Liver (tissue), 9 donors: ENCODE measurements around the gene ZSCAN5B. TPM values are rescaled to one million over a fixed set of nuclear protein-coding genes. Genes with fewer than 3 reads are reported as not detected.

Experiments used
- DNase-seq: peaks from one replicate; pipeline ENCODE4 v3.0.0-alpha.2; 2017; ENCODE audit warnings: low spot score
- H3K27ac ChIP-seq, 2 donors: one replicate each; pipeline ENCODE4 v1.7.0; 2013; ENCODE audit warnings: inconsistent platforms in 2 of 2, low read length in 2 of 2, control low read depth in 1 of 2, low read depth in 1 of 2, mild to moderate bottlenecking in 1 of 2
- H3K27me3 ChIP-seq, 4 donors: one replicate each; pipeline versions ENCODE4 v1.6.1 to v1.7.0; 2013; ENCODE audit warnings: low read length in 3 of 4, inconsistent platforms in 1 of 4, mild to moderate bottlenecking in 1 of 4, moderate library complexity in 1 of 4; ENCODE audit not compliant: control insufficient read depth in 4 of 4, insufficient read depth in 4 of 4
- H3K36me3 ChIP-seq, 4 donors: one replicate each; pipeline versions ENCODE4 v1.6.1 to v1.7.0; 2013; ENCODE audit warnings: low read length in 3 of 4, mild to moderate bottlenecking in 3 of 4, low read depth in 1 of 4, moderate library complexity in 1 of 4; ENCODE audit not compliant: control insufficient read depth in 4 of 4, insufficient read depth in 3 of 4
- H3K4me1 ChIP-seq, 4 donors: one replicate each; pipeline versions ENCODE4 v1.6.1 to v1.7.0; 2013; ENCODE audit warnings: low read length in 3 of 4, mild to moderate bottlenecking in 3 of 4, moderate library complexity in 1 of 4; ENCODE audit not compliant: control insufficient read depth in 4 of 4, insufficient read depth in 4 of 4
- H3K4me3 ChIP-seq, 3 donors: one replicate each; pipeline versions ENCODE4 v1.6.1 to v1.7.0; 2013; ENCODE audit warnings: low read length in 3 of 3, control low read depth in 1 of 3, low read depth in 1 of 3, mild to moderate bottlenecking in 1 of 3
- H3K9ac ChIP-seq, 2 donors: one replicate each; pipeline ENCODE4 v1.7.0; 2013; ENCODE audit warnings: low read length in 2 of 2, mild to moderate bottlenecking in 2 of 2, moderate library complexity in 2 of 2, control low read depth in 1 of 2, low read depth in 1 of 2
- H3K9me3 ChIP-seq, 4 donors: one replicate each; pipeline versions ENCODE4 v1.6.1 to v1.7.0; 2013; ENCODE audit warnings: low read length in 3 of 4; ENCODE audit not compliant: control insufficient read depth in 4 of 4
- ATF3 ChIP-seq: IDR thresholded peaks from 2 replicates; pipeline ENCODE4 v1.6.1; 2016; ENCODE audit warnings: antibody characterized with exemption
- CTCF ChIP-seq: fragments of 150-350 bp; IDR thresholded peaks from 2 replicates; pipeline ENCODE4 v1.5.1; 2017; ENCODE audit warnings: improper control_type of control experiment, low read depth, low read length; ENCODE audit not compliant: missing input control
- EGR1 ChIP-seq, 2 donors: IDR thresholded peaks; 2 replicates each; pipeline ENCODE4 v1.6.1; 2016 to 2018; ENCODE audit warnings: antibody characterized with exemption in 2 of 2, low read depth in 2 of 2
- FOXA1 ChIP-seq: IDR thresholded peaks from 2 replicates; pipeline ENCODE4 v1.6.1; 2016; ENCODE audit warnings: antibody characterized with exemption
- FOXA2 ChIP-seq: IDR thresholded peaks from 2 replicates; pipeline ENCODE4 v1.6.1; 2016; ENCODE audit warnings: antibody characterized with exemption
- GABPA ChIP-seq, 2 donors: IDR thresholded peaks in 1 of 2; conservative IDR thresholded peaks in 1 of 2; 2 replicates each; pipeline ENCODE4 v1.6.1; 2016; ENCODE audit warnings: antibody characterized with exemption in 2 of 2, mild to moderate bottlenecking in 1 of 2, moderate library complexity in 1 of 2
- HNF4A ChIP-seq, 2 donors: conservative IDR thresholded peaks; 2 replicates each; pipeline ENCODE4 v1.6.1; 2016; ENCODE audit warnings: antibody characterized with exemption in 2 of 2, mild to moderate bottlenecking in 2 of 2
- HNF4G ChIP-seq: IDR thresholded peaks from 2 replicates; pipeline ENCODE4 v1.6.1; 2016; ENCODE audit warnings: antibody characterized with exemption
- JUND ChIP-seq, 2 donors: IDR thresholded peaks; 2 replicates each; pipeline ENCODE4 v1.6.1; 2016; ENCODE audit warnings: antibody characterized with exemption in 2 of 2
- MAX ChIP-seq: IDR thresholded peaks from 2 replicates; pipeline ENCODE4 v1.6.1; 2016; ENCODE audit warnings: antibody characterized with exemption
- NR2F2 ChIP-seq: IDR thresholded peaks from 2 replicates; pipeline ENCODE4 v1.6.1; 2016; ENCODE audit warnings: antibody characterized with exemption
- RAD21 ChIP-seq, 2 donors: IDR thresholded peaks; 2 replicates each; pipeline ENCODE4 v1.6.1; 2016; ENCODE audit warnings: antibody characterized with exemption in 2 of 2, mild to moderate bottlenecking in 2 of 2
- REST ChIP-seq: IDR thresholded peaks from 2 replicates; pipeline ENCODE4 v1.6.1; 2016; ENCODE audit warnings: antibody characterized with exemption, mild to moderate bottlenecking
- TAF1 ChIP-seq: conservative IDR thresholded peaks from 2 replicates; pipeline ENCODE4 v1.6.1; 2016; ENCODE audit warnings: antibody characterized with exemption, mild to moderate bottlenecking
- YY1 ChIP-seq: IDR thresholded peaks from 2 replicates; pipeline ENCODE4 v1.6.1; 2016; ENCODE audit warnings: antibody characterized with exemption, mild to moderate bottlenecking
- ZBTB33 ChIP-seq: IDR thresholded peaks from 2 replicates; pipeline ENCODE4 v1.6.1; 2016; ENCODE audit warnings: antibody characterized with exemption
- WGBS: extraction: QIAGEN DNeasy Blood & Tissue Kit; methylation state at CpG from one replicate; pipeline ENCODE4 v1.1.7; 2013; 5-methylcytosine and 5-hydroxymethylcytosine counted together
- polyA plus RNA-seq, 2 donors: library from polyadenylated mRNA; stranded (reverse) in 1 of 2; unstranded in 1 of 2; fragments of 200-250 nt in 1 of 2; fragments of >200 nt in 1 of 2; fragmentation: Nextera tagmentation in 1 of 2; extraction: Ambion mirVana in 1 of 2; gene quantifications; one replicate each; pipeline versions ENCODE4 v1.2.1 to v1.2.3, GENCODE V29; 2013 to 2015
- total RNA-seq, 2 donors: library from RNA; depleted of rRNA; stranded (reverse); fragments of >200 nt; gene quantifications; one replicate each; pipeline ENCODE4 v1.2.3, GENCODE V29; 2014
- donor health status: healthy.
- donor health status: healthy.
- donor health status: healthy.
- donor health status: healthy.
- donor health status: healthy.

Gene ZSCAN5B
- total and polyA plus RNA-seq, 4 donors: 0.08 TPM; not detected in 3

GRCh38 chr19:56159622-56160271 is 37.8 kb downstream of the ZSCAN5B start:
- H3K9ac ChIP-seq: no peak overlapping the region
- TF ChIP-seq CTCF (no peak), ZBTB33 (no peak), HNF4A (conservative IDR thresholded peaks at IDR 0.05) (no peak), GABPA (IDR thresholded peaks at IDR 0.05 in 1 of 2, conservative IDR thresholded peaks at IDR 0.05 in 1 of 2) (no peak), EGR1 (IDR thresholded peaks at IDR 0.05; ENCODE audit: low read depth in 2 of 2) (no peak), RAD21 (IDR thresholded peaks at IDR 0.05) (no peak), MAX (no peak), FOXA1 (no peak), HNF4G (no peak), JUND (IDR thresholded peaks at IDR 0.05) (no peak), TAF1 (no peak), FOXA2 (no peak)
- no peaks in the 10 kb centered on the region for H3K9me3 ChIP-seq
- H3K4me3 ChIP-seq: no peak overlapping the region
- peaks cover 5 to 44% (median 16%) of the 10 kb centered on the region in 4 donors for H3K36me3 ChIP-seq
- H3K4me1 ChIP-seq: peaks cover 0 to under 1% (median 0%) of the 10 kb centered on the region in 4 donors
- 98% methylated on average over 69 of the region's 69 CpGs for WGBS
- no peak overlapping the region for H3K27ac ChIP-seq
- no peaks in the 10 kb centered on the region for H3K27me3 ChIP-seq
- no peak for DNase-seq

GRCh38 chr19:56159009-56159559 is 38.5 kb downstream of the ZSCAN5B start:
- Histone ChIP-seq H3K27ac (no peak overlapping the region), H3K27me3 (no peaks in the 10 kb centered on the region), H3K4me1 (peaks cover 0 to 4% (median under 1%) of the 10 kb centered on the region in 4 donors), H3K4me3 (no peak overlapping the region), H3K9me3 (no peaks in the 10 kb centered on the region), H3K9ac (no peak overlapping the region), H3K36me3 (peaks cover 5 to 46% (median 17%) of the 10 kb centered on the region in 4 donors)
- WGBS: 97% methylated on average over 9 of the region's 9 CpGs
- DNase-seq: no peak
- TF ChIP-seq YY1 (no peak), ZBTB33 (no peak), GABPA (IDR thresholded peaks at IDR 0.05 in 1 of 2, conservative IDR thresholded peaks at IDR 0.05 in 1 of 2) (no peak), CTCF (no peak), NR2F2 (no peak), HNF4G (no peak), ATF3 (no peak), REST (no peak)
